H1 (cell line): ENCODE data around the gene LCA5. TPM values are rescaled to one million over a fixed set of nuclear protein-coding genes. Genes with fewer than 3 reads are reported as not detected.

Experiments used
- CHD2 ChIP-seq: IDR thresholded peaks from 2 replicates; pipeline ENCODE4 v1.6.1; 2012; ENCODE audit warnings: low read length, improper control_type of control experiment
- CHD7 ChIP-seq: fragments of 300-600 bp; sonication (generic); IDR thresholded peaks from 2 replicates; pipeline ENCODE4 v1.7.1; 2012; ENCODE audit warnings: low read length, moderate library complexity, mild to moderate bottlenecking, inconsistent platforms; ENCODE audit not compliant: insufficient replicate concordance
- RAD21 ChIP-seq, 2 experiments: IDR thresholded peaks in 1 of 2; conservative IDR thresholded peaks in 1 of 2; 2 replicates each; pipeline ENCODE4 v1.6.1; 2011; ENCODE audit warnings: low read depth in 2 of 2, low read length in 2 of 2, improper control_type of control experiment in 1 of 2, inconsistent platforms in 1 of 2, mild to moderate bottlenecking in 1 of 2, moderate library complexity in 1 of 2
- SAP30 ChIP-seq: fragments of 300-600 bp; sonication (generic); IDR thresholded peaks from 2 replicates; pipeline ENCODE4 v1.7.1; 2012; ENCODE audit warnings: low read length, moderate library complexity, mild to moderate bottlenecking, inconsistent platforms; ENCODE audit not compliant: insufficient read depth, insufficient replicate concordance
- SP4 ChIP-seq: IDR thresholded peaks from 2 replicates; pipeline ENCODE4 v1.6.1; 2012; ENCODE audit warnings: low read length, inconsistent platforms
- SUZ12 ChIP-seq: fragments of 200-600 bp; sonication (generic); IDR thresholded peaks from 2 replicates; pipeline ENCODE4 v1.6.1; 2012; ENCODE audit warnings: mild to moderate bottlenecking, inconsistent platforms, low read length, moderate library complexity, mixed read lengths
- TAF1 ChIP-seq: IDR thresholded peaks from 2 replicates; pipeline ENCODE4 v1.6.1; 2011; ENCODE audit warnings: mild to moderate bottlenecking, low read depth, low read length
- TCF12 ChIP-seq: IDR thresholded peaks from 2 replicates; pipeline ENCODE4 v1.6.1; 2011; ENCODE audit warnings: low read depth, mild to moderate bottlenecking, low read length
- polyA plus RNA-seq, 7 experiments: library from polyadenylated mRNA; depleted of rRNA in 3 of 7; stranded (reverse) in 5 of 7; unstranded in 2 of 7; fragments of >200 nt in 5 of 7; fragments of 200-250 nt in 2 of 7; gene quantifications; 1 replicate in 5 of 7; 2 replicates in 1 of 7; 4 replicates in 1 of 7; pipeline versions ENCODE4 v1.2.1 to v1.2.3, GENCODE V29; 2011 to 2013; ENCODE audit warnings: missing spikeins in 2 of 7, mixed read lengths in 2 of 7
- total RNA-seq: library from RNA; stranded (reverse); fragmentation: NEBNext Ultra II Directional; extraction: Animal tissue kit (Norgen Biotek cat#: 25700); gene quantifications from 2 replicates; pipeline ENCODE4 v1.2.1, GENCODE V29; 2021

LCA5 gene
- total and polyA plus RNA-seq, 2 of the 8 experiments (the other 6 are each of a cell fraction or from before 2014, with no cell fraction given) = 0.44 to 3.6 TPM

GRCh38 chr6:79526897-79527296 lies 10.3 kb downstream of the LCA5 start (continued):
- TF ChIP-seq CHD7 = no peak
- no peak for TF ChIP-seq SAP30
- no peak for TF ChIP-seq TCF12
- TF ChIP-seq SP4 = no peak
- no peak for TF ChIP-seq RAD21 (IDR thresholded peaks at IDR 0.05 in 1 of 2, conservative IDR thresholded peaks at IDR 0.05 in 1 of 2; ENCODE audit: low read depth in 2 of 2, low read length in 2 of 2)
- TF ChIP-seq TAF1 = no peak
- TF ChIP-seq SUZ12 = no peak
- no peak for TF ChIP-seq CHD2
